DMS114 treated with DMSO at 0.1 percent for 48 hours (cell line): ENCODE data around the gene CD99.
"Not testable (repeated sequence)": the region's sequence is repeated elsewhere in the genome, so short reads cannot be mapped to it uniquely, and the experiment has no call there.

ENCODE experiments used
- DNase-seq: peaks from one replicate; lab custom pipeline; 2025; ENCODE audit not compliant: unreplicated experiment; lab: John Stamatoyannopoulos, UW

CD99 gene

GRCh38 chrX:2675657-2676200 is 15.4 kb upstream of the CD99 start:
- DNase-seq, result not testable (repeated sequence)

GRCh38 chrX:2676794-2677675 is 14.1 kb upstream of the CD99 start:
- DNase-seq, result no peak

GRCh38 chrX:2677764-2678163 is 13.3 kb upstream of the CD99 start:
- no peak for DNase-seq

- DNase-seq, result no peak
Observed at GRCh38 chrX:2678583-2678982, 12.5 kb upstream of the CD99 start.

GRCh38 chrX:2679534-2680485 is 11.3 kb upstream of the CD99 start:
- DNase-seq, result no peak

- DNase-seq, result no peak
Observed at GRCh38 chrX:2680486-2681348, 10.4 kb upstream of the CD99 start.

GRCh38 chrX:2682565-2683177 is 8.4 kb upstream of the CD99 start:
- DNase-seq, result no peak

GRCh38 chrX:2684256-2684655 is 6.8 kb upstream of the CD99 start:
- no peak for DNase-seq

GRCh38 chrX:2685886-2686285 is 5.2 kb upstream of the CD99 start:
- no peak for DNase-seq

- no peak for DNase-seq
Observed at GRCh38 chrX:2689773-2690666, 1.1 kb upstream of the CD99 start.

GRCh38 chrX:2691543-2692220 is 587 bp downstream of the CD99 start:
- DNase-seq, result no peak

GRCh38 chrX:2692221-2693112 is 1.4 kb downstream of the CD99 start:
- DNase-seq, result no peak

- no peak for DNase-seq
Observed at GRCh38 chrX:2693113-2694002, 2.3 kb downstream of the CD99 start.

- DNase-seq, result no peak
Observed at GRCh38 chrX:2694914-2695267, 3.8 kb downstream of the CD99 start.

GRCh38 chrX:2696698-2697215 is 5.7 kb downstream of the CD99 start:
- DNase-seq, result no peak

- DNase-seq, result no peak
Observed at GRCh38 chrX:2697306-2697705, 6.2 kb downstream of the CD99 start.
